Activated CD4-positive, alpha-beta T cell treated with anti-CD3 and anti-CD28 coated beads, Interleukin-10, Interleukin-2, amounts not matched to agents 100 ng/mL and 50 ng/mL, durations not matched to agents 16 hours and 8 hours (primary cell): ENCODE data around the gene NCDN.
A peak's percentile ranks its signal among the peaks of the same experiment; 100 is the strongest.

ENCODE experiments used
- DNase-seq: peaks from one replicate; pipeline ENCODE4 v3.0.0-alpha.2; 2020

NCDN gene

GRCh38 chr1:35557611-35558373, at the start of gene NCDN:
Gene NCDN (plus strand): TSS chr1:35557799. CDS start chr1:35558191, 392 bp downstream.
- peak; percentile 98 for DNase-seq

GRCh38 chr1:35507947-35508346, 49.7 kb upstream of the NCDN start:
- DNase-seq: peak; percentile 1

DNA sequence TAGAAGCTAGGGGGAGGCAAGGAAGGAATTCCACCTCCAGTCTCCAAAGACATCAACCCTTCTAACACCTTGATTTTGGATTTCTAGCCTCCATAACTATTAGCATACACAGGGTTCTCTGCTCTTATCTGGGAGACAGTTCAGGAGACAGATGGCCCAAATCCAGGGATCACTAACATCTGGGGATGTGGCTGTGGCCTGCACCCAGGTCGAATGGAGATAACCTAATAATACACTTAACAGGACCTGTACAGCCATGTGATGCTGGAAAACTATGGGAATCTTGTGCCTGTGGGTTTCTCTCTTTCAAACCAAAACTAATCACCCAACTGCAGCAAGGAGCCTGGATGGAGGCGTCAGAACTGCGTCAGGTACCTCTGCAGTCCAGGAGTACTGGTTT, 48.0 kb upstream of the NCDN start:
- no peak for DNase-seq

DNA sequence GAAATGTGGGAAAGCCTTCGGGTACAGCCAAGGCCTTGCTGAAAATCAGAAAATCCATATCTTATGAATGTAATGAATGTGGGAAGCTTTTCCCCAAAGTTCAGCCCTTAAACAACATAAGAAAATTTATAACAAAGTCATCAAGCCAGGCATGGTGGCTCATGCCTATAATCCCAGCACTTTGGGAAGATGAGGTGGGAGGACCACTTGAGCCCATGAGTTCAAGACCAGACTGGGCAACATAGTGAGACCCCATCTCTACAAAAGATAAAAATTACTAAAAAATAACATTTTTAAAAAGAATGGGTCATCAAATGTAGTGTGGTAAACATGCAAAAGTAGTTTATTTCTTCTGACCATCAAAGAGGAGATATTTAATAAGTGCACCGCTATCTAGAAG, 46.3 kb upstream of the NCDN start:
- DNase-seq: no peak

GRCh38 chr1:35518183-35518582, 39.4 kb upstream of the NCDN start:
- no peak for DNase-seq

- DNase-seq: no peak
Observed at GRCh38 chr1:35519432-35519831, 38.2 kb upstream of the NCDN start.

- DNase-seq: no peak
Observed at GRCh38 chr1:35524106-35524505, 33.5 kb upstream of the NCDN start.

DNA sequence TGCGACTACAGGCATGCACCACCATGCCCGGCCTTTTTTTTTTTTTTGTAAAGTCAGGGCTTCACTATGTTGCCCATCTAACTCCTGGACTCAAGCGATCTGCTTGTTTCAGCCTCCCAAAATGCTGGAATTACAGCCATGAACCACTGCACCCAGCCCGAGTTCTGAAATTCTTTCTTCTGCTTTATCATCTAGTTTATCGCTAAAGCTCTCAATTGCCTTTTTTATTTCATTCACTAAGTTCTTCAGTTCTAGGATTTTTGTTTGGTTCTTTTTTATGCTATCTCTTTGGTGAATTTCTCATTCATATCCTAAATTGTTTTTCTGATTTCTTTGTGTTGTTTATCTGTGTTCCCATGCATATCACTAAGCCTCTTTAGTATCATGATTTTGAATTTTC, 27.4 kb upstream of the NCDN start:
- DNase-seq: no peak

- no peak for DNase-seq
Observed at GRCh38 chr1:35530946-35531345, 26.7 kb upstream of the NCDN start.

DNA sequence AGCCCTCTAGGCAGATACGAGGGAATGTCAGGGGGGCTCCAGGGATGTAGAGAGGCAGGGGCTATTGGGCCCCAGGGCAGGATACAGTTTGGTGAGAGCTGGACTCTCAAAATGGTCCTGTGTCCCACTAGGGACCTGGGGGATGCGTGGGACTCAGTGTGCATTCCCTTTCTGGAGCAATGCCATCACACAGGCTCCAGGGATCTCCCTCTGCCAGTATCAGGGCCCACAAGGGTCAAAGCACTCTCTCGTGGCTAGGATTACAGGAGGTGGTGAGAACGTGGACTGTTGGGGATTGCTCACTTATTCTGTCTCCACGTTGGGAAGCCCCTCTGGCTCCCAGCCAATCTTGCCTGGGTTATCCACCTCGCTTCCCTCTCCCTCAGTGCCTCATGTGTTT, 26.2 kb upstream of the NCDN start:
- no peak for DNase-seq

DNA sequence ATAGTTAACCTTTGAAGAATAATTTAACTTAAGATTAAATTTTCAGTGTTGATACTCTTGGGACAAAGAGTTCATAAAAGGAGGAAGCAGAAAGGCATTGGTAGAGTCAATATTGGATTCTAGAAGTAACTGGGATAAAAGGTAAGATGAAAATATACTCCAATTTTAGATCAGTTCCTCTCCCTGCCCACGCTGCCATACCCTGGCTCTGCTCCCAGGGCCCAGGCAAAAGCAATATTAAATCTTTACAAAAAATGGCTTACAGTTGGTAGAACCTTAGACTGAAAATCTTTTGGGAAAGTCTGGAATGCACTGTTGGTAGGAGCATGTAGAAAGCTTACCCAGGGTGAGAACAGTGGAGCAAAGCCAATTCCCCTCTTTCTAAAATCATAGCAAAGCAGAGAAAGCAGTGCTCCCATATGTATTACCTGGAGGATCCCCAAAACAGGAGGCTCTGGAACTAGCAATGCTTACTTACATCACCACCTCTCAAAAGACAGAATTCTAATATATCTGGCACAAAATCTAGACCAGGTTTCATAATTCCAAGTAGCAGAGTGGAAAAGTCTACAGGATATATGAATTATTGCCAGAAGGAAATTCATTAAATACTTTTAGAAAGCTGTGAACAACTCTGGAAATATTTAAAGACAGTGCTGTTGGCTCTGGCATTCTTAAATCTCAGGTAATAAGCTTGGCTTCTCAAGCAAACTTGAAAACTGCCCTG, 24.9 kb upstream of the NCDN start:
- DNase-seq: no peak

- no peak for DNase-seq
Observed at GRCh38 chr1:35533586-35533985, 24.0 kb upstream of the NCDN start.

GRCh38 chr1:35535243-35535642, 22.4 kb upstream of the NCDN start:
- no peak for DNase-seq

DNA sequence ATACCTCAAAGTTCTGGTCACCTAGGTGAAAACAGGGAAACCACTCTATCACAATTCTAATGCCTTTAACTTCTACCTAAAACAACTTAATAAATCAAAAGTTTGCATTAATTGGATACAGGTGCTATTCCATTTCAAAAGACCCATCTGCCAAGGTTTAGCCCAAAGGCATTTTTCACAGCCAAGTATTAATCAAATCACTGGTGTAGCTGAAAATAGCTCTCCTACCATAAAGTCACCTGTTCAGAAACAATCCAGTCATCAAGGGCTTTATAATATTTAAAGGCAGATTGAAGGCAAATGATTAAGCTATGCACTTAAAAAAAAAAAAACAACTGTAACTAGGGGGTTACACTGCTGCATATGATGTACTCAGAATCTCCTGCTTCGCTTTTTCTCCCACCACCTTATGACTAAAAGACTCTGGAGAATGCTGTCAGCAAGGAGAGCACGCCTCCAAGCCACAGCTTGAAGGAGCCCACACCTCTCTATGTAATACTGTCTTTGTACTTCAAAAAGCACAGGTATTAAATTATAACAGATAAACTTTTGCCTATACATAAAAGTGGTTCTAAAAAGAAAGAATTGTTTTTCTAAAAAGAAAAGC, 20.9 kb upstream of the NCDN start:
- DNase-seq: no peak

GRCh38 chr1:35537806-35538205, 19.8 kb upstream of the NCDN start:
- no peak for DNase-seq

DNA sequence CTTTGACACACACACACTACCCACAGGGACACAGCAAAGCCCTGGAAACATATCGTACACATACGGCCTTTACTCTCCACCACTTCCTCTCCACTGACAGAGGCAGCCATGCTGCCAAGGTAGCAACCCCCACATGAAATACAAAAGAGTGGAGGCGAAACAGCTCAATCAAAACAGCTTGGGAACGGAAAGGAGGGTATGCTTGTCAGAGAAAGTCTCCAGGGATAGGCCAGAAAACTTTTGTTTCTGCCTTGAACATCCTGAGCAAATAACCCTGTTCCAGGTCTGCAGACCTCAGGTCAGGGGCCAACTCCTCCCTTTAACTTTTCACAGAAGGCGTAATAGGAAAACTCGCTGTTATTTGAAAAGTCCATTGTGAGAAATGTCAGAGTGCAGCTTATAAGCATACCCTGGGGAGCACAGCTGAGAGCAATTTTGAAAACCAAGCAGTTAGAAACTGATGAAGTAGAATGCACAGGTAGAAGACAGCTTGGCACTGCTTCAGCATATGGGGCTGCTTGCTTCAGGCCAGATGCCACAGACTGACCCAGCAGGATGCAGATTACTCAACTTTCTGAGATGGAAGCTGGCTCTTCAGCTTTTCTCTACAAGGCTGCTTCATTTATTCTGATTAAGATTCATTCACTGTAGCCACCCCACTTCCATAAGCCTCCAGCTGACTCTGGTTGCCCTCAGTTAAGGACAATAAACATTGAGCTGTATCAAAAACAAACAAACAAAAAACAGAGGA, 18.4 kb upstream of the NCDN start:
- DNase-seq: peak; percentile 64

DNA sequence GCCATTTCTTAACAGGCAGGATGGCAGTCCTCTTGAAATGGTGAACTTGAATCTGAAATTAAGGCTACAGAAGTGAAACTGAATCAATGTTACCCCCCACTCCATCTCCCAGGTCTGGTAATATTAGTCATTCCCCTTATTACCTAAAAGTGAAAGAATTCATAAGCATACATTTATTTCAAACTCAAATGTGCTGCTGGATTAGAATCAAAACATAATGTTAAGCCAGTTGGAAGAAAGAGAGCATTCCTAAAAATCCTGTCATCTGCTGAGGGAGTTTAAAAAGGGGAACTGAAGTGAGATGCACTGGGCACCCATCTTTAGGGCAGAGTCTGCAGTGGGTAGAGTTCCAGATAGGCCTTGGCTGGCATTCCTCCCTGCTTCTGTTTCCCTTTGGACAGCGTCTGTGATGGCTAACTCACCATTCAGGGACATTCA, 17.8 kb upstream of the NCDN start:
- peak; percentile 53 for DNase-seq

DNA sequence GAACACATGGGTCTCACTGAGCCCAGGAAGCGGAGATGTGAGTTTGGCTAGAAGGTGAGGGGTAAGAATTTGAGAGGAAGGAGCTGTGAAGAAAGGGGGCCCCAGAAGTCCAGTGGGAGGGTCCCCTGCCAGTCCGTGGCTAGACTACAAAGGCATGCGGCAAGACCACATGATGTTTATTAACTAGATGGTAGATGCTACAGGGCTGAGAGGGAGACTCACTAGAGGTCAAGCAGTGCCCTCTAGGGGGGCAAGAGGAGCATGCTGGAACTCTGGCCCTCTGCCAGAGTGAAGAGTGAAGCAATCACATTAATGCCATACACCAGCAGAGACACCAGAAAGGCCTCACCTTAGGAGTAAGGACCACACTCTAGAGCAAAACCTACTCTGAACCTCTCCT, 12.6 kb upstream of the NCDN start:
- DNase-seq: peak; percentile 61

DNA sequence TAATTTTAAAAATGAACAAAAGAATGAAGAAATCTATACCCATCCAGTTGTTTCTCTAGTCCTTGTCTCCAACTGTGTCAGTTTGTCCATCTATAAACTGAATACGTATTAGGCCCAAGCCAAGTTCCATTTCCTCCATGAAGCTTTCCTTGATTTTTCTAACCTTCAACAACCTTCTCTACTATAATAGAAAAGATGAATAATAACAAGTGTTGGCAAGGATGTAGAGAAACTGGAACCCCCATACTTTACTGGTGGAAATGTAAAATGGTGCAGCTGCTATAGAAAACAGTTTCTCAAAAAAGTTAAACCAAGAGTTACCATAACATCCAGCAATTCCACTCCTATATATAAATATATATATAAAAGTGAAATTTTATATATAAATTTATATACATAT, 11.0 kb upstream of the NCDN start:
- no peak for DNase-seq

DNA sequence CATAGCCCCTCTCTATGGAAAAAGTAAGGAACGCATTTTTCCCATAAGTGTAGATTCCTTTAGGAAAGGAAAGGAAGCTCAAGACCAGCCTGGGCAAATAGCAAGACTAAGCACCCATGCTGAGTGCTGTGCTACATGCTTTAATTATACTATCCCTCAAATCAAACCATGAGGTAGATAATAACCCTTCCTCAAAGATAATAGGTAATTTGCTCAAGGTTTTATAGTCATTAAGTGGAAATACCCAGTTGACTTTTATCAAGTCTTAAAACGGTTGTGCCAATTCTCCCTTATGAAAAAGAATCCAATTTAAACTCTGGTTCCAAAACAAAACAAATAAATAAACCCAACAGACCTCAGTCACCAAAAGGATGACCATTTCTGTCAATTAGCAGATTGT, 3.7 kb upstream of the NCDN start:
- DNase-seq: no peak

- no peak for DNase-seq
Observed at GRCh38 chr1:35554266-35555211, 3.1 kb upstream of the NCDN start.

DNA sequence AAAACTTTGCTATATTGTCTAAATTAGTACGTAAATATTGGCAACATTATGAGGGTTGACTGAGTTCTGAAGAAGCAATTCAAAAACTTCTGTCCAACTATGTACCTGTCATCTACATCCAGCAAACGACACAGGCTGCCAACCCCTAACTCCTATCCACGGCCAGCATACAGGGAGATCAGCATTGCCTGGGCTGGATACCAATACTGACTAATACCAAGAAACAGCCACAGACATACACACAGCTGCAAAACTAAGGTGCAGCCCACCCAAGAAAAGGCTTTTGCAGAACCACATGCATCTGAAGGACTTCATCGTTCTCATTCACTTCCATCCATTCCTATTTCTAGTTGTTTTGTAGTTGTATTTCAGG, 2.4 kb upstream of the NCDN start:
- no peak for DNase-seq
